Measurements from ENCODE around the gene NSF. TPM values are rescaled to one million over a fixed set of nuclear protein-coding genes. Genes with fewer than 3 reads are reported as not detected.

NSF gene
- total RNA-seq, 4 donors from 2014 or later, result 24.5 to 80.0 (median 44.6) TPM

DNA sequence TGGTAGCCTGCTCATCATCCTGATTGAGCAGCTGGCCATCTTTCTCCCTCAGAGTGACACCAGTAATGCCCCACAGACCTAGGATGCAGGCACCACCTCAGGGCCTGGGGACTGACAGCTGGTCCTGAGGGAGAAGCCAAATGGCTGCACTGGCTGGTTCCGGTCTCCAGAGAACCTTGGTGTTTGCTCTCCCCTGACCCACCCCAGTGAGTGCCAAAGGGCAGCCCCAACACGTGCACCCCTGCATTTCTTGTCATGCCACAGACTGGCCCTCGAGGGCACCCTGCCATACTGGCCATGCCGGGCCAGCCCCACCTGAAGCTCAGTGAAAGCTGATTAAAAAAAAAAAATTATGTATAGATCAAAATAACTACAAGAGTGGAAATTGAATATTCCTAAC lies 127.5 kb downstream of the NSF start:
- H3K4me3 ChIP-seq, result no peak overlapping the region
- no peaks in the 10 kb centered on the region for H3K27me3 ChIP-seq
- TF ChIP-seq POLR2A (IDR thresholded peaks at IDR 0.05), result no peak
- TF ChIP-seq, protein P1, sequence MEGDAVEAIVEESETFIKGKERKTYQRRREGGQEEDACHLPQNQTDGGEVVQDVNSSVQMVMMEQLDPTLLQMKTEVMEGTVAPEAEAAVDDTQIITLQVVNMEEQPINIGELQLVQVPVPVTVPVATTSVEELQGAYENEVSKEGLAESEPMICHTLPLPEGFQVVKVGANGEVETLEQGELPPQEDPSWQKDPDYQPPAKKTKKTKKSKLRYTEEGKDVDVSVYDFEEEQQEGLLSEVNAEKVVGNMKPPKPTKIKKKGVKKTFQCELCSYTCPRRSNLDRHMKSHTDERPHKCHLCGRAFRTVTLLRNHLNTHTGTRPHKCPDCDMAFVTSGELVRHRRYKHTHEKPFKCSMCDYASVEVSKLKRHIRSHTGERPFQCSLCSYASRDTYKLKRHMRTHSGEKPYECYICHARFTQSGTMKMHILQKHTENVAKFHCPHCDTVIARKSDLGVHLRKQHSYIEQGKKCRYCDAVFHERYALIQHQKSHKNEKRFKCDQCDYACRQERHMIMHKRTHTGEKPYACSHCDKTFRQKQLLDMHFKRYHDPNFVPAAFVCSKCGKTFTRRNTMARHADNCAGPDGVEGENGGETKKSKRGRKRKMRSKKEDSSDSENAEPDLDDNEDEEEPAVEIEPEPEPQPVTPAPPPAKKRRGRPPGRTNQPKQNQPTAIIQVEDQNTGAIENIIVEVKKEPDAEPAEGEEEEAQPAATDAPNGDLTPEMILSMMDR (IDR thresholded peaks at IDR 0.05), result no peak
- H3K27ac ChIP-seq, result no peak overlapping the region
- DNase-seq, result no peak
- no peaks in the 10 kb centered on the region for H3K9me3 ChIP-seq
- H3K4me1 ChIP-seq, result no peaks in the 10 kb centered on the region
- H3K36me3 ChIP-seq, result peaks cover 0 to 20% (median 0%) of the 10 kb centered on the region in 3 donors

DNA sequence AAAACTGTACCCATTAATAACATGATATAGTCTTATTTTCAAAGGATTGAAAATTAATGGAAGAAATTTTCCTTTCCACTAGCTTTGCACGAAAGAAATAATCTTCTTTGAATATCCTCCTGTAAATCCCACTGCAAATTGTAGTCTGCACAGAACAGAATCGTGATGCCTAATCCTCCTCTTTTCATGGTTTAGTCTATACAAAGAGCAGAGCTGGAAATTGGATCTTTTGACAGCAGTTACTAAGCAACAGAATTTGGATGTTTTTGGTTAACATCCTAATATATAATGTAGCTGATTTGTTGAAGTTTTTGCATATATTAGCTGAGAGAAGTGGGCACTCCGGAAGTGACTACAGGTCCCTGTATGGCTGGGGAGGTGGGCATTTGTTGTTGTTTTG lies 129.4 kb downstream of the NSF start:
- no peaks in the 10 kb centered on the region for H3K4me1 ChIP-seq
- no peaks in the 10 kb centered on the region for H3K27me3 ChIP-seq
- no peak overlapping the region for H3K27ac ChIP-seq
- H3K4me3 ChIP-seq, result no peak overlapping the region
- TF ChIP-seq, protein P1 (IDR thresholded peaks at IDR 0.05), result no peak
- no peak for TF ChIP-seq POLR2A (IDR thresholded peaks at IDR 0.05)
- H3K36me3 ChIP-seq, result peaks cover 0 to 15% (median 0%) of the 10 kb centered on the region in 3 donors
- no peaks in the 10 kb centered on the region for H3K9me3 ChIP-seq
- no peak for DNase-seq

DNA sequence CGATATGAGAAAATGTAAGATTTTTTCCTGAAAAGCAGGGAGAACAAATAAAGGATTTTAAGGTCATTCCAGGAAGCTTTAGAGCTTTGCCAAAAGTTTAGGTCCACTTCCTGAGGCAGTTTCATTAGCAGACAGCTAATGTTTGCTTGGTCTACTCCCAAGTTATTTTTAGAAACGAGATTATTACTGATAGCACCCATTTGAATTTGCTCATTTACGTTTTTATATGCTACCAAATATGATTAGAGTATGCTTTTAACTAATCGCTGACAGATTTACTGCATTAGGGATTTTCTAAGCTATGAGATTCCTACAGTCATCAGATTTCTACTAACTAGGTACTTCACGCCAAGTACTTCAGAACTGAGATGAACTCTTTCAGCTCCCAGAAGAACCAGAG lies 129.9 kb downstream of the NSF start:
- Histone ChIP-seq H3K27me3 (no peaks in the 10 kb centered on the region), H3K4me1 (no peaks in the 10 kb centered on the region), H3K4me3 (no peak overlapping the region), H3K9me3 (no peaks in the 10 kb centered on the region), H3K27ac (no peak overlapping the region), H3K36me3 (peaks cover 0 to 15% (median 0%) of the 10 kb centered on the region in 3 donors)
- DNase-seq, result no peak
- TF ChIP-seq, protein P1 (IDR thresholded peaks at IDR 0.05), result no peak
- no peak for TF ChIP-seq POLR2A (IDR thresholded peaks at IDR 0.05)

DNA sequence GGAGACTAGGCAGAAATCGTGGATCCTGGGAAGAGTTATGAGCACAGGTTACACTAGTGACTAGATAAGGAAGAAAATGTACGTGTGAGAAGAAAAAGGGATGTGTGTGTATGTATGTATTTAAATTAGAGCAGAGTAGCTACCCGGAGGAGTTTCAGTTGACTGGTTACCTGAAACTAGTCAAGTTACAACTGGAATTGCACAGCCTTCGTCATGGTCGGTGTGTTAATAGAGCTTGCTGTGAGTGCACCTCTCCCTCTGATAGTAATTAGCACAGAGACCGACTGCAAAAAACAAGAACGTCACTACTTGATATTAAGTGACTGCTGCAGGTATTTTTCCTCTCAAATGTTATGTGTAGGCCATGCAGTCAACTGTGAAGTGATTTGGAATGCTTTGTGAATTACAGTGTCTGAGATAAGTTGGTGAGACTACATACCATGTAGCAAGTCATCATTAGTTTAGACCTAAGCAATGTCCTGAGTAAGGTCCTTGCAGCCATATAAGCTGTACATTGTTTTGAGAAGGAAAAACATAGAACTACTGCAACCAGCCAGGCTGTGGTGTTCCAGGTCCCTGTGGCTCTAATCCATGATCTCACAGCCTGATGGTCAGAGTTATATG lies 132.3 kb downstream of the NSF start:
- H3K27me3 ChIP-seq, result no peaks in the 10 kb centered on the region
- TF ChIP-seq, protein P1 (IDR thresholded peaks at IDR 0.05), result no peak
- TF ChIP-seq POLR2A (IDR thresholded peaks at IDR 0.05), result no peak
- peaks cover 0 to 10% (median 0%) of the 10 kb centered on the region in 3 donors for H3K36me3 ChIP-seq
- H3K4me3 ChIP-seq, result no peak overlapping the region
- H3K9me3 ChIP-seq, result no peaks in the 10 kb centered on the region
- H3K4me1 ChIP-seq, result no peaks in the 10 kb centered on the region
- H3K27ac ChIP-seq, result no peak overlapping the region
- no peak for DNase-seq

DNA sequence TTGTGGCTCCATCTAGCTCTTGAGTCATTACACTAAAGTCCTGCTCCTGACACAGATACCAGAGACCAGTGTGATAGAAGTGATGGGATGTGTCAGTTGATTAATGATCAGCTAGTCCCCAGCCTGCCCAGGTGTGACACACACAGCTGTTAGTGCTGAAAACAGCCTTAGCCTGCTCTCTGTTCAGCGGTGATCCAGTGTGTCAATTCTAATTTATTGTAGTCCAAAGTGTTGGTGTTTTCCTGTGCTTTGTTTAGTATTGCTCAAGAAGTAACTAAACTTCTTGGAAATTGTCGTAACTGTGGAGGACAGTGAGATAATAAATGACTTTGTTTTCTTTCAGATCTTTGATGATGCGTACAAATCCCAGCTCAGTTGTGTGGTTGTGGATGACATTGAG lies 135.7 kb downstream of the NSF start:
- H3K36me3 ChIP-seq, result peaks cover 0 to 17% (median 0%) of the 10 kb centered on the region in 3 donors
- TF ChIP-seq, protein P1 (IDR thresholded peaks at IDR 0.05), result no peak
- no peak for TF ChIP-seq POLR2A (IDR thresholded peaks at IDR 0.05)

More for the DNA sequence above, 135.7 kb downstream of the NSF start:
- DNase-seq, result peak in 1 of 3 donors; percentile 69
- Histone ChIP-seq H3K9me3 (no peaks in the 10 kb centered on the region), H3K27me3 (no peaks in the 10 kb centered on the region), H3K27ac (no peak overlapping the region), H3K4me1 (no peaks in the 10 kb centered on the region), H3K4me3 (no peak overlapping the region)

Measured in Peyer's patch (tissue), 4 donors.